SK-N-DZ (cell line): ENCODE measurements around the gene EIF5A2.

Experiments
- DNase-seq: peaks from one replicate; pipeline ENCODE4 v3.0.0-alpha.2; 2015; ENCODE audit warnings: low spot score

Gene EIF5A2

GRCh38 chr3:170862618-170863374 lies 45.6 kb downstream of the EIF5A2 start:
- no peak for DNase-seq

GRCh38 chr3:170858599-170858998 lies 49.8 kb downstream of the EIF5A2 start:
- no peak for DNase-seq

- no peak for DNase-seq
Measured at GRCh38 chr3:170852324-170852723, 56.1 kb downstream of the EIF5A2 start.

GRCh38 chr3:170848292-170848917 lies 60.0 kb downstream of the EIF5A2 start:
- no peak for DNase-seq

- no peak for DNase-seq
Measured at GRCh38 chr3:170844377-170844776, 64.1 kb downstream of the EIF5A2 start.

- DNase-seq = peak; percentile 84
Measured at GRCh38 chr3:170840291-170840859, 68.1 kb downstream of the EIF5A2 start.

- DNase-seq = no peak
Measured at GRCh38 chr3:170839518-170840100, 68.8 kb downstream of the EIF5A2 start.
